OCI-LY3 (cell line): Measurements from ENCODE around the gene GLRA1.
"Not testable (repeated sequence)": the region's sequence is repeated elsewhere in the genome, so short reads cannot be mapped to it uniquely, and the experiment has no call there.

Experiments
- H2AFZ ChIP-seq: fragments of 200-600, 300-600 bp; shearing (Covaris generic); 2 replicates; pipeline ENCODE4 v1.6.0; 2014; ENCODE audit warnings: antibody characterized with exemption, low read depth, low read length
- H3K27ac ChIP-seq: fragments of 200-600, 300-600 bp; sonication (generic); 2 replicates; pipeline ENCODE4 v1.5.1; 2014; ENCODE audit warnings: mild to moderate bottlenecking, low read length, moderate library complexity, mixed read lengths
- H3K27me3 ChIP-seq: fragments of 200-600, 300-600 bp; sonication (generic); 2 replicates; pipeline ENCODE4 v1.6.1; 2014; ENCODE audit warnings: low read depth, low read length, mixed read lengths
- H3K36me3 ChIP-seq: fragments of 200-600, 300-600 bp; sonication (generic); replicated peaks from 2 replicates; pipeline ENCODE3; 2014; ENCODE audit warnings: low read depth, low read length, mixed read lengths
- H3K4me1 ChIP-seq: fragments of 300-600, 200-600 bp; sonication (generic); 2 replicates; pipeline ENCODE4 v1.6.1; 2014; ENCODE audit warnings: low read length, mixed read lengths
- H3K4me2 ChIP-seq: fragments of 200-600, 300-600 bp; sonication (generic); 2 replicates; pipeline ENCODE4 v1.6.1; 2014; ENCODE audit warnings: low read length, mixed read lengths
- H3K4me3 ChIP-seq: fragments of 300-600, 200-600 bp; sonication (generic); 2 replicates; pipeline ENCODE4 v1.5.1; 2014; ENCODE audit warnings: antibody characterized with exemption, mild to moderate bottlenecking, low read length, moderate library complexity
- H3K79me2 ChIP-seq: fragments of 300-600, 200-600 bp; shearing (Covaris generic); 2 replicates; pipeline ENCODE4 v1.6.1; 2014; ENCODE audit warnings: mild to moderate bottlenecking, low read length, mixed read lengths
- H3K9ac ChIP-seq: fragments of 300-600, 200-600 bp; shearing (Covaris generic); 2 replicates; pipeline ENCODE4 v1.6.0; 2014; ENCODE audit warnings: mild to moderate bottlenecking, low read length, moderate library complexity
- H3K9me3 ChIP-seq: fragments of 200-600, 300-600 bp; shearing (Covaris generic); 2 replicates; pipeline ENCODE4 v1.6.1; 2014; ENCODE audit warnings: low read length, mixed read lengths; ENCODE audit not compliant: insufficient read depth
- H4K20me1 ChIP-seq: fragments of 200-600, 300-600 bp; sonication (generic); 2 replicates; pipeline ENCODE4 v1.6.1; 2016; ENCODE audit warnings: low read length, mixed read lengths; ENCODE audit not compliant: insufficient read depth
- CTCF ChIP-seq: fragments of 200-600, 300-600 bp; sonication (generic); IDR thresholded peaks from 2 replicates; pipeline ENCODE4 v1.5.1; 2014; ENCODE audit warnings: antibody characterized with exemption, low read length, low read depth
- EZH2phosphoT487 ChIP-seq: fragments of 200-600 bp; shearing (Covaris generic); IDR thresholded peaks from 2 replicates; pipeline ENCODE4 v1.6.1; 2018; ENCODE audit warnings: antibody characterized with exemption, mixed run types, low read depth

The GLRA1 gene

GRCh38 chr5:151897896-151898295 is 26.8 kb downstream of the GLRA1 start:
- no peak overlapping the region for H3K27ac ChIP-seq
- H3K9ac ChIP-seq, result no peak overlapping the region
- peaks cover 16% of the 10 kb centered on the region for H3K4me1 ChIP-seq
- H2AFZ ChIP-seq, result no peak overlapping the region
- no peaks in the 10 kb centered on the region for H3K36me3 ChIP-seq
- no peaks in the 10 kb centered on the region for H3K27me3 ChIP-seq
- H3K4me3 ChIP-seq, result no peak overlapping the region
- no peaks in the 10 kb centered on the region for H3K9me3 ChIP-seq
- no peaks in the 10 kb centered on the region for H4K20me1 ChIP-seq
- no peaks in the 10 kb centered on the region for H3K79me2 ChIP-seq
- TF ChIP-seq EZH2phosphoT487 (no peak), CTCF (no peak)
- no peak overlapping the region for H3K4me2 ChIP-seq

GRCh38 chr5:151897020-151897552 is 27.6 kb downstream of the GLRA1 start:
- Histone ChIP-seq H3K4me2 (no peak overlapping the region), H3K27me3 (no peaks in the 10 kb centered on the region)

GRCh38 chr5:151896031-151896691 is 28.5 kb downstream of the GLRA1 start:
- Histone ChIP-seq H3K36me3 (no peaks in the 10 kb centered on the region), H3K4me1 (no peaks in the 10 kb centered on the region), H2AFZ (no peak overlapping the region), H3K4me2 (no peak overlapping the region), H3K4me3 (no peak overlapping the region), H3K27me3 (no peaks in the 10 kb centered on the region), H3K27ac (no peak overlapping the region), H3K79me2 (no peaks in the 10 kb centered on the region), H4K20me1 (no peaks in the 10 kb centered on the region), H3K9ac (no peak overlapping the region), H3K9me3 (no peaks in the 10 kb centered on the region)
- TF ChIP-seq CTCF (no peak), EZH2phosphoT487 (no peak)

More at GRCh38 chr5:151897020-151897552, 27.6 kb downstream of the GLRA1 start:
- H3K4me1 ChIP-seq, result peaks cover 8% of the 10 kb centered on the region
- no peaks in the 10 kb centered on the region for H3K36me3 ChIP-seq
- H3K27ac ChIP-seq, result no peak overlapping the region
- no peaks in the 10 kb centered on the region for H3K9me3 ChIP-seq
- no peak overlapping the region for H2AFZ ChIP-seq
- no peaks in the 10 kb centered on the region for H4K20me1 ChIP-seq
- TF ChIP-seq CTCF (no peak), EZH2phosphoT487 (no peak)
- H3K9ac ChIP-seq, result no peak overlapping the region
- H3K4me3 ChIP-seq, result no peak overlapping the region
- H3K79me2 ChIP-seq, result no peaks in the 10 kb centered on the region

GRCh38 chr5:151895660-151896030 is 29.0 kb downstream of the GLRA1 start:
- H3K36me3 ChIP-seq, result no peaks in the 10 kb centered on the region
- no peaks in the 10 kb centered on the region for H3K79me2 ChIP-seq
- no peak for TF ChIP-seq EZH2phosphoT487
- TF ChIP-seq CTCF, result no peak
- no peaks in the 10 kb centered on the region for H3K9me3 ChIP-seq
- no peaks in the 10 kb centered on the region for H4K20me1 ChIP-seq
- no peaks in the 10 kb centered on the region for H3K27me3 ChIP-seq
- no peak overlapping the region for H3K9ac ChIP-seq
- H2AFZ ChIP-seq, result no peak overlapping the region
- no peak overlapping the region for H3K27ac ChIP-seq
- no peak overlapping the region for H3K4me2 ChIP-seq
- H3K4me3 ChIP-seq, result no peak overlapping the region
- H3K4me1 ChIP-seq, result no peaks in the 10 kb centered on the region

- not testable (repeated sequence) for H4K20me1 ChIP-seq, H3K79me2 ChIP-seq, H3K4me3 ChIP-seq, H3K9ac ChIP-seq, H3K27ac ChIP-seq, H3K36me3 ChIP-seq, H3K27me3 ChIP-seq, H3K4me1 ChIP-seq, H3K9me3 ChIP-seq, H2AFZ ChIP-seq, H3K4me2 ChIP-seq
Observed at GRCh38 chr5:151893485-151893884, 31.2 kb downstream of the GLRA1 start.
